HG03139 (cell line): ENCODE data around the gene GAA.
"Not testable (repeated sequence)": the region's sequence is repeated elsewhere in the genome, so short reads cannot be mapped to it uniquely, and the experiment has no call there.

Experiments
- ATAC-seq: cut with Tn5 transposase; IDR thresholded peaks from one replicate; pipeline ENCODE4 v1.9.1; 2021; ENCODE audit not compliant: unreplicated experiment

The GAA gene

DNA sequence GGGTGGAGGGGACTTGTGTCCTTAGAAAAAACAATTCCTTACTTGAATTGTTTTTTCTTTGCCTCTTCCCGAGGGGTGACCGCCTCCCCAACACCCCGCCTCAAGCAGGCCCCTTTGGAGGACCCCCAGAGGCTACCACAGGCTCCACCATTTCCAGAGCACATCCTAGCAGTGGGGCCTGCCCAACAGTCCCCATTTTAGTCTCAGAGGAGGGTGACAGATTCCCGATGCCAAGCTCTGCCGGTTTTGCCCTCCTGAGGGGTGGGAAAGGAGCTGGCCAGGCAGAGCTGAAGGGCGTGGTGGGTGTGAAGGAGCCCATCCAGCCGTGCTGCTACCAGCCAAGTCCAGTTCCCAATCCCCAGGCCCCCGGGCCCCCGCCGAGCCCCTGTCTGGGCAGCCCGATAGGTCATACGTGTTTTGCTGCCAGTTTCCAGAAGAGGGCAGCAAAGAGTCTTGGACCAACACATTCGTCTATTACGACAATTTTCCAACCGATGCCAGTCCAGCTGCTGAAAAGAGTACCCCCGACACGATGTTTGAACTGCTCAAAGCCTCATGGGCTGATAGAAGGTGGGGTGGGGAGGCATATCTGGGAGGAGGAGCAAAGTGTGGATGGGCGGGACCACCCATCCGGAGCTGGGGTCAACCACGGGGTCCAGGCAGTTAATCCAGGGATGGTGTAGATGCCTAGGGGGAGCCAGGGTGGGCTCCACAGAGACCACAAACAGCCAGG lies 18.8 kb upstream of the GAA start:
- ATAC-seq: no peak

DNA sequence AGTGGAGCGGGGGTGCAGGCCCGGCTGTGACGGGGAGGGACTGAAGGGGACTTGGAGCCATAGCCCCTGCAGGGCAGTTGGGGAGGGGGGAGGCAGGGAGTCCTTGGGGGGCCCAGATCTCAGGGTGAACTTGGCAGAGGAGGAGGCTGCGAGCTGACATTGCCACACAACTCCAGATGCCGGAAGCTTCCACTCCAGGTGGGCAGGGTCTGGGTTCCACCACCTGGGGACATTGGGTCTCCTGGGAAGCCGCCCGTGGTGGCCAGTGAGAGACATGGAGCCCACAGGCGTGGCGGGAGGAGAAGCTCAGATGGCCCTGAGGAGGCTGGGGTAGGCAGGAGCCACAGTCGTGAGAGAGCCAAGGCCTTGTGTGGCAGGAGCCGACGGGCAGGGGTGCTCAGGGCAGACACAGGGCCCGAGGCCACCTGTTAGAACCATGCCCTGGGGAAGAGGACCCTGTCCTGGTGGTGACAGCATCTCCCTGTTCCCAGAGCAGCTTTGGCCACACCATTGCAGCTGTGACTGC lies 18.2 kb upstream of the GAA start:
- ATAC-seq: no peak

- no peak for ATAC-seq
Observed at GRCh38 chr17:80084773-80085172, 16.6 kb upstream of the GAA start.

DNA sequence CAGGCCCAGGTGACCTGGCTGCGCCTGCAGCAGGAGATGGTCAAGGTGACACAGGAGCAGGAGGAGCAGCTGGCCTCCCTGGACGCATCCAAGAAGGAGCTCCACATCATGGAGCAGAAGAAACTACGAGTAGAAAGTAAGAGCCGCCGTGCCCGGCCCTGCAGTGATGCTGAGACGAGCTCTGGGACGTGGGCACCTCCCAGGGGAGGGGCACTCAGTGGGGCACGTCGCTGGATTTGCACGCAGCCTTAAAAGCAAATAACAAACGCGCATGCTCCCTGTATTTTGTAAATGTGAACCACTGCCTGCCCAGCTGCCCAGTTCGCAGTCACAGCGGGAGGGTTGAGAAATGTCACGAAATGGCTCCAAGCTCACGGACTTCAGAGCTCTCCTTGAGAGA lies 15.3 kb upstream of the GAA start:
- ATAC-seq: no peak

GRCh38 chr17:80086616-80087015 lies 14.8 kb upstream of the GAA start:
- no peak for ATAC-seq

DNA sequence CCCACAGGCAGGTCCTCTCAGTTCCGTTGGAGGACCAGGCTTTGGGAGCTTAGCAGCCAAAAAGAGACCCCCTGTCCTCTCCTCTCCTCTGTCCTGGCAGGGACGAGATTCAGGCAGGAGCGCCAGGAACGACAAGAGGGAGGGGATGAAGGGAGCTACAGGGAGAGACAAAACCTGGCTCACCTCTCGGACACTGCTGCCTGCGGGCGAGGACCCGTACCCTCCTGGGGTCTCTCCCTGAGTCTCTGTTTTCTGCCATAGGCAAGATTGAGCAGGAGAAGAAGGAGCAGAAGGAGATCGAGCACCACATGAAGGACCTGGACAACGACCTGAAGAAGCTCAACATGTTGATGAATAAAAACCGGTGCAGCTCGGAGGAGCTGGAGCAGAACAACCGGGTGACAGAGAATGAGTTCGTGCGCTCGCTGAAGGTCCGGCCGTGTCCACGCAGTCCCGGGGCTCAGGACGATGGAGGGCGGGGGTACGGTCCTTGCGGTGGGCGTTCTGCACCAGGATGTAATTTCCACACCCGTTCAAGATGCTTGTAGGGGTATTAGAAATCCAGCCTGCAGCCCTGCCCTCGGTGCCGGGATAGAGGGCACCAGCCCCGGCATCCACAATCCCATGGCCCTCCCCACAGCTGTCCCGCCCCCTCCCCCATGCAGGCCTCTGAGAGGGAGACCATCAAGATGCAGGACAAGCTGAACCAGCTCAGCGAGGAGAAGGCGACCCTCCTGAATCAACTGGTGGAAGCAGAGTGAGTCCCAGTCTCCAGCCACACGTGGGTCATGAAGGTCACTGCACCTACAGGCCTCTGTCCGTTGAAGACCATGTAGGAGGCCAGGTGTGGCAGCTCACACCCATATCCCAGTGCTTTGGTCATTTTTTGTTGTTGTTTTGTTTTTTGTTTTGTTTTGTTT lies 13.8 kb upstream of the GAA start:
- ATAC-seq: no peak

DNA sequence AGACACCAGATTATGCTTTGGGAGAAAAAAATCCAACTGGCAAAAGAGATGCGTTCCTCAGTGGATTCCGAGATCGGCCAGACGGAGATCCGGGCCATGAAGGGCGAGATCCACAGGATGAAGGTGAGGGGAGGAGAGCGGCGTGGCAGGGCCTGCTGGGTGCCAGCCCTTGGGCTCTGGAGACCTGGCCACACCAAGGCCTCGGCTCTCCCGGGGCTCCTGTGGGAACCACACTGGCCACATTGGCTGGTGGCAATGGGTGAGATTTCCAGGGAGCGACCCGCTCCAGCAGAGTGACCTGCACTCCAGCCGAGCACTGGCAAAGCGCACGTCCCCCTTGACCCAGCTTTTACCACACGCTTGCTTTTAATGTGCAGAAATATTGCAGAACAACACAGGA lies 11.6 kb upstream of the GAA start:
- ATAC-seq: no peak

DNA sequence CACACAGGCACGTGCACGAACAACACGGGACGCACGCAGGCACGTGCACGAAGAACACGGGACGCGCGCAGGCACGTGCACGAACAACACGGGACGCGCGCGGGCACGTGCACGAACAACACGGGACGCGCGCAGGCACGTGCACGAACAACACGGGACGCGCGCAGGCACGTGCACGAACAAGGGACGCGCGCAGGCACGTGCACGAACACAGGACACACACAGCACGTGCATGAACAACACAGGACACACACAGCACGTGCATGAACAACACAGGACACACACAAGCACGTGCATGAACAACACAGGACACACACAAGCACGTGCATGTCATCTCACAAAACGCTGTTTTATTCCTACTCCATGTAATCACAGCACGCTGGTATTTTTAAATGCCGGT lies 11.2 kb upstream of the GAA start:
- not testable (repeated sequence) for ATAC-seq

GRCh38 chr17:80091376-80091775 lies 10.0 kb upstream of the GAA start:
- no peak for ATAC-seq

GRCh38 chr17:80092959-80093358 lies 8.4 kb upstream of the GAA start:
- ATAC-seq: no peak

DNA sequence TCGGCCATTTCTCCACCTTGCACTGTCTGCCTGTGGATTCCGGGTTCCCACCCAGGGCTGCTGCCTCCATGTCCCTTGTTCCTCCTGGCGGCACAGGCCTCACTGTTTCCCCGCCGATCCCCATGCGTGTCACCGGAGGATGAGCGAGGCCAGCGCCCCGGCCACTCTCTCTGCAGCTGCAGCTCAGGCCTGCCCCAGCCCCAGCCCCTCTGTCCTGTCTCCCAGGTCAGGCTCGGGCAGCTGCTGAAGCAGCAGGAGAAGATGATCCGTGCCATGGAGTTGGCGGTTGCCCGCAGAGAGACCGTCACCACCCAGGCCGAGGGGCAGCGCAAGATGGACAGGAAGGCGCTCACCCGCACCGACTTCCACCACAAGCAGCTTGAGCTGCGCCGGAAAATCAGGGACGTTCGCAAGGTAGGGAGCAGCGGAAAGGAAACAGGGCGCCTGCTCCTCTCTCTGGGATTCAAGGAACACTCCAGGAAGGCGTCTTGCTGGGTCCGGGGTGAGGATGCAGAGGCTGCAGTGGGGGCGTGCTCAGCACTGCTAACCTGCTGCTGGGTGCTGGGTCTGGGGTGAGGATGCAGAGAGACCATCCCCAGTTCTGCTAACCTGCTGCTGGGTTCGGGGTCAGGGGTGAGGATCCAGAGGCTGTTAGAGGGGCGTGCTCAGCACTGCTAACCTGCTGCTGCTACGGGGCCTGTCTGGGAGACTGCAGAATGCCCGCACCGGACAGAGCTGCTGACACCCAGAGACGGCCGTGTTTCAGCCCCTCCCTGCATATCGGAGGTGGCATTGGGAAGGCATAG lies 6.1 kb upstream of the GAA start:
- no peak for ATAC-seq

DNA sequence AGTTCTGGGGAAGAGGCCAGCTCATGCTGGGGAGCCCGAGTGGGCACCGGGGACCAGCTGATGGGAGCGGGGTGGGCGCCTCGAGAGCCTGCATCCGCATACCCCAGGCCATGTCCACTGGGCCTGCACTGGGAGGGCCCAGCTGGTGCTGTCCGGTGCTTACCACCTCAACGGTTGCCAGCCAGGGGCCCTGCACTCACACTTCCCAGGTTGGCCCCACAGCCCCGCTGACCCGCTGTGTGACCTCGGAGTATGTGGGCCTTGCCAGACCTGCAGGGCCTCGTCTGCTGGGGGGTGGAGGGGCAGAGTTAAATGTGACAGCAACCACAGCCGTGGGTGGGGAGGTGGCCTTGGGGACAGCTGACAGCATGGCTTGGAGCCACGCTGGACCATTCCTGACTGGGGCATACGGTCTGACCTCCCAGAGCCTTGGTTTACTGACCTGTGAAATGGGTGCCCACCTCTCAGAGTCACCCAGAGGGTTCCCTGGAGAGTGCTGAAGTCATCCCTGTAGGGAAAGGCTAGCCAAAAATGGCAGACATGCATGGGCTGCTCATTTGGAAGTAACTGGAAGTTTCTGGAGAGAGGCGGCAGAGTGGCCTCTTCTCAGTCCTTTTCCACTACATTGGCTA lies 5.4 kb upstream of the GAA start:
- no peak for ATAC-seq

GRCh38 chr17:80096561-80097021 lies 4.8 kb upstream of the GAA start:
- ATAC-seq: no peak

- ATAC-seq: no peak
Observed at GRCh38 chr17:80097127-80097621, 4.2 kb upstream of the GAA start.

DNA sequence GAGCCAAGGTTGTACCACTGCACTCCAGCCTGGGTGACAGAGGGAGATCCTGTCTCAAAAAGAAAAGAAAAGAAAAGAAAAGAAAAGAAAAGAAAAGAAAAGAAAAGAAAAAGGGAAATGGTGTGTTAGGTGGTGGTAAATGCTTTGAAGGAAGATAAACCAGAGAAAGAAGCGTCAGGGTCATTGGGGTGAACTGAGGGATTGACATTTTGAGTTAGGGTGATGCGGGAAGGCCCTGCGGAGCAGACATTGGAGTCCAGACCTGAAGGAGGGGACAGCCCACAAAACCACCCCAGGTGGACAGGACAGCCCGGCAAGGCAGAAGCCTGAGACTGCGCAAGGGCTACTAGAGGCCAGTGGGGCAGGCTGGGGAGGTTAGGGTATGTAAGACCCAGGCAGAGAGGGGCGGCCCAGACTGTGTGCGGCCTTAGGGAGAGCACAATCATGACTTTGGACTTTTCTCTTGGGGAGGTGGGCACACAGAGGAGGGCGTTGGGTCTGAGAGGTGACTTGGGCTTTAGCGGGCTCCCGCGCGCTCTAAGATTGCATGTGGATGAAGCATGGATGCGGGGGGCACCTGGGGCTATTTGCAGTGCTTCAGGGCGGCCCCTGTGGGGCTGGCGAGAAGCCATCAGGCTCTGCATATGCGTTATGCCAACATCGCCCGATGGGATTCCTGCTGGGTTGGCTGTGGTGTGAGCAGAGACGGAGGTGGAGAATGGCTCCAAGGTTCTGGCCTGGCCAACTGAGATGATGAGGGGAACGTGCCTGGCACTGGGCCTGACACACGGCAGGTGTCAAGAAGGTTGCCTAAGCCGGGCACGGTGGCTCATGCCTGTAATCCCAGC lies 3.3 kb upstream of the GAA start:
- ATAC-seq: no peak

GRCh38 chr17:80099291-80100034 lies 1.9 kb upstream of the GAA start:
- no peak for ATAC-seq

DNA sequence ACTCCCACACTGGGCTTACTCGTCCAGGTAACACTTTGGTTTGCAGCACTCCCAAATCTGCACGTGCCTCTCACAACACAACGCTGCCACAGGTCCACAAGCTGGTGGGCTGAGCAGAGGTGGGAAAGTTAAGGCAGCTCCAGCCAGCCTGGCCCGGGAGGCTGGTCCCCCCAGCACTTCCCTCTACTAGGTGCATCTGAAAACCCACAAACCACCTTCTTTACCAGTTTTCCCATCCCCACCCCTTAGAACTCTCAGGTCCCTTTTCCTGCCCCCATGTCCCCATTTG lies 1.4 kb upstream of the GAA start:
- ATAC-seq: no peak

GRCh38 chr17:80101946-80102663 lies 724 bp downstream of the GAA start:
- peak; percentile 10 for ATAC-seq
